Ascending aorta (tissue), 2 donors: ENCODE data around the gene MECR. TPM values are rescaled to one million over a fixed set of nuclear protein-coding genes. Genes with fewer than 3 reads are reported as not detected.

Experiments
- DNase-seq, 2 donors: peaks; one replicate each; pipeline ENCODE4 v3.0.0-alpha.2; 2019; ENCODE audit warnings: low spot score in 2 of 2
- H3K27ac ChIP-seq, 2 donors: fragments of 200-600 bp; sonication (generic); one replicate each; pipeline ENCODE4 v1.5.1; 2016 to 2017; ENCODE audit warnings: mild to moderate bottlenecking in 1 of 2
- H3K27me3 ChIP-seq: fragments of 200-600 bp; sonication (generic); one replicate; pipeline ENCODE4 v1.5.1; 2017
- H3K36me3 ChIP-seq, 2 donors: fragments of 200-600 bp; sonication (generic); one replicate each; pipeline ENCODE4 v1.5.1; 2016
- H3K4me1 ChIP-seq, 2 donors: fragments of 200-600 bp; sonication (generic); one replicate each; pipeline ENCODE4 v1.5.1; 2016 to 2017; ENCODE audit warnings: mild to moderate bottlenecking in 1 of 2
- H3K4me3 ChIP-seq, 2 donors: fragments of 200-600 bp; sonication (generic); one replicate each; pipeline ENCODE4 v1.5.1; 2016 to 2017; ENCODE audit warnings: mild to moderate bottlenecking in 1 of 2
- H3K9me3 ChIP-seq, 2 donors: fragments of 200-600 bp; sonication (generic); one replicate each; pipeline ENCODE4 v1.5.1; 2016
- CTCF ChIP-seq, 3 experiments: fragments of 200-600 bp in 2 of 3; fragments of 450-650 bp in 1 of 3; sonication (generic) in 2 of 3; IDR thresholded peaks; one replicate each; pipeline ENCODE4 v1.5.1; 2016 to 2019; ENCODE audit warnings: antibody characterized with exemption in 3 of 3, mild to moderate bottlenecking in 1 of 3, moderate library complexity in 1 of 3
- intact Hi-C: fragments of 100-400 bp; cut with DNase I; formaldehyde crosslinking; loops from one replicate; pipeline ENCODE4 v1.15.1; 2023
- total RNA-seq: library from RNA; depleted of rRNA; stranded (reverse); fragments of >200 nt; gene quantifications from one replicate; pipeline ENCODE4 v1.1.0, GENCODE V29; 2016

The MECR gene
- total RNA-seq, 1 donor from 2014 or later: 1.2 TPM

DNA sequence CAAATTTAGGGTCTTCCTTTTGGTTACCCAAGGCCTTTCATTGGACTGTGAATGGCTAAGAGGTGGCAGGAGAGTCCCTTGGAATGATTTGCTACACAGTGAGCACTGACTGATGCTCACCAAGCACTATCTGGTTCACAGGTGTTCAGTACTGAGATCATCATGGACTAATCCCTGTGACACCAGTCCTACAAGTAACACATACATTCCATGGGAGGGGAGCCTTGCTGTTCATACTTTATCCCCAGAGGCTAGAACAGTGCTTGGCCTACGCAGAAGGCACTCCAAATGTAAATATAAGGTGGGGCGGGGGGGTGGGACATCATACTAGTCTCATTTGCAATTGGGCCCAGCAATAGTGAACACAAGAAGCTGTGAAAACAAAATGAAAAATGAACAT, 86.6 kb downstream of the MECR start:
- intact Hi-C loops: no loop called here
- Histone ChIP-seq H3K27ac (no peak overlapping the region), H3K27me3 (no peaks in the 10 kb centered on the region), H3K36me3 (peaks cover 40 to 48% of the 10 kb centered on the region in 2 donors), H3K9me3 (no peaks in the 10 kb centered on the region), H3K4me1 (no peaks in the 10 kb centered on the region), H3K4me3 (no peak overlapping the region)
- no peak for DNase-seq
- TF ChIP-seq CTCF (IDR thresholded peaks at IDR 0.05): no peak

GRCh38 chr1:29142714-29143113, 88.0 kb downstream of the MECR start:
- no peaks in the 10 kb centered on the region for H3K4me1 ChIP-seq
- no peak overlapping the region for H3K27ac ChIP-seq
- H3K27me3 ChIP-seq: no peaks in the 10 kb centered on the region
- no peak overlapping the region for H3K4me3 ChIP-seq
- no peak for DNase-seq
- peaks cover 25 to 33% of the 10 kb centered on the region in 2 donors for H3K36me3 ChIP-seq
- no peaks in the 10 kb centered on the region for H3K9me3 ChIP-seq
- intact Hi-C loops: no loop called here
- TF ChIP-seq CTCF (IDR thresholded peaks at IDR 0.05): no peak

Other genes with a start within 250 kb of the MECR start
- gene TMEM200B, start 107.0 kb downstream of the MECR start, total RNA-seq: 18.5 TPM
- gene SRSF4, start 49.0 kb downstream of the MECR start, total RNA-seq: 49.1 TPM
- gene PTPRU, start 5.6 kb upstream of the MECR start, total RNA-seq: 32.7 TPM